ENCODE data around the gene JAM3.
"Not testable (repeated sequence)": the region's sequence is repeated elsewhere in the genome, so short reads cannot be mapped to it uniquely, and the experiment has no call there.

DNA sequence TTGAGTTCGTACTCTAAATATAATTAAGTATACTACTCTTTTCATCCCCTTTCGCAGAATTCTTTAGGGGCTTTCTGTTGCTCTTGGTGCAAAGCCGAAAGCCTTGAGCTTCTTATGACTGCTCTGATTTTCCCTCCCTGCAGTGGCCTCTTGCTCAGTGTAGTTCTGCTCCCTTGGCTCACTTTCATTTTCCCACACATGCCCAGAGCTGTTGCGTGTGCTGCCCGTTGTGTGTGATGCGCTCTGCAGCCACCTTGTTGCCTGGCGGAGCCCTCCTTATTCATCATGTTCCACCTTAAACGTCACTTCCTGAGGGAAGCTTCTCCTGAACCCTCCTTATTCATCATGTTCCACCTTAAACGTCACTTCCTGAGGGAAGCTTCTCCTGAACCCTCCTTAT lies 23.1 kb downstream of the JAM3 start:
- TF ChIP-seq POLR2AphosphoS5 (IDR thresholded peaks at IDR 0.05; ENCODE audit: borderline replicate concordance, low read depth, low read length); EZH2 (IDR thresholded peaks at IDR 0.05); FOXP2 (optimal IDR thresholded peaks at IDR 0.05; ENCODE audit: control extremely low read depth, extremely low read length, insufficient read depth): not testable (repeated sequence)

Data from SK-N-MC (cell line).